Astrocyte of the spinal cord (primary cell): ENCODE data around the gene LGR5.

Experiments used
- DNase-seq: peaks from one replicate; pipeline ENCODE4 v3.0.0; 2011; ENCODE audit warnings: low read depth, low spot score
- H3K4me3 ChIP-seq: 2 replicates; pipeline ENCODE4 v1.5.1; 2011; ENCODE audit warnings: low read depth, mild to moderate bottlenecking, low read length, moderate library complexity
- in situ Hi-C: cut with HindIII; loops from 2 replicates; pipeline ENCODE4 v1.10.0; 2017; ENCODE audit warnings: low sequenced_read_pairs
- TF ChIP-seq, protein P1 (sequence below): IDR thresholded peaks from 2 replicates; pipeline ENCODE4 v1.5.1; 2012; ENCODE audit warnings: low read depth, mild to moderate bottlenecking, low read length, inconsistent platforms

LGR5 gene, protein sequence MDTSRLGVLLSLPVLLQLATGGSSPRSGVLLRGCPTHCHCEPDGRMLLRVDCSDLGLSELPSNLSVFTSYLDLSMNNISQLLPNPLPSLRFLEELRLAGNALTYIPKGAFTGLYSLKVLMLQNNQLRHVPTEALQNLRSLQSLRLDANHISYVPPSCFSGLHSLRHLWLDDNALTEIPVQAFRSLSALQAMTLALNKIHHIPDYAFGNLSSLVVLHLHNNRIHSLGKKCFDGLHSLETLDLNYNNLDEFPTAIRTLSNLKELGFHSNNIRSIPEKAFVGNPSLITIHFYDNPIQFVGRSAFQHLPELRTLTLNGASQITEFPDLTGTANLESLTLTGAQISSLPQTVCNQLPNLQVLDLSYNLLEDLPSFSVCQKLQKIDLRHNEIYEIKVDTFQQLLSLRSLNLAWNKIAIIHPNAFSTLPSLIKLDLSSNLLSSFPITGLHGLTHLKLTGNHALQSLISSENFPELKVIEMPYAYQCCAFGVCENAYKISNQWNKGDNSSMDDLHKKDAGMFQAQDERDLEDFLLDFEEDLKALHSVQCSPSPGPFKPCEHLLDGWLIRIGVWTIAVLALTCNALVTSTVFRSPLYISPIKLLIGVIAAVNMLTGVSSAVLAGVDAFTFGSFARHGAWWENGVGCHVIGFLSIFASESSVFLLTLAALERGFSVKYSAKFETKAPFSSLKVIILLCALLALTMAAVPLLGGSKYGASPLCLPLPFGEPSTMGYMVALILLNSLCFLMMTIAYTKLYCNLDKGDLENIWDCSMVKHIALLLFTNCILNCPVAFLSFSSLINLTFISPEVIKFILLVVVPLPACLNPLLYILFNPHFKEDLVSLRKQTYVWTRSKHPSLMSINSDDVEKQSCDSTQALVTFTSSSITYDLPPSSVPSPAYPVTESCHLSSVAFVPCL

GRCh38 chr12:71439613-71440344, at the start of gene LGR5:
LGR5 (plus strand) TSS chr12:71439798; CDS start chr12:71440081, 283 bp downstream.
- peak within 1 kb of the TSS; percentile 25 for H3K4me3 ChIP-seq
- TF ChIP-seq, protein P1, sequence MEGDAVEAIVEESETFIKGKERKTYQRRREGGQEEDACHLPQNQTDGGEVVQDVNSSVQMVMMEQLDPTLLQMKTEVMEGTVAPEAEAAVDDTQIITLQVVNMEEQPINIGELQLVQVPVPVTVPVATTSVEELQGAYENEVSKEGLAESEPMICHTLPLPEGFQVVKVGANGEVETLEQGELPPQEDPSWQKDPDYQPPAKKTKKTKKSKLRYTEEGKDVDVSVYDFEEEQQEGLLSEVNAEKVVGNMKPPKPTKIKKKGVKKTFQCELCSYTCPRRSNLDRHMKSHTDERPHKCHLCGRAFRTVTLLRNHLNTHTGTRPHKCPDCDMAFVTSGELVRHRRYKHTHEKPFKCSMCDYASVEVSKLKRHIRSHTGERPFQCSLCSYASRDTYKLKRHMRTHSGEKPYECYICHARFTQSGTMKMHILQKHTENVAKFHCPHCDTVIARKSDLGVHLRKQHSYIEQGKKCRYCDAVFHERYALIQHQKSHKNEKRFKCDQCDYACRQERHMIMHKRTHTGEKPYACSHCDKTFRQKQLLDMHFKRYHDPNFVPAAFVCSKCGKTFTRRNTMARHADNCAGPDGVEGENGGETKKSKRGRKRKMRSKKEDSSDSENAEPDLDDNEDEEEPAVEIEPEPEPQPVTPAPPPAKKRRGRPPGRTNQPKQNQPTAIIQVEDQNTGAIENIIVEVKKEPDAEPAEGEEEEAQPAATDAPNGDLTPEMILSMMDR, result no peak
- peak; percentile 31 for DNase-seq
- in situ Hi-C loops, result no loop called here

DNA sequence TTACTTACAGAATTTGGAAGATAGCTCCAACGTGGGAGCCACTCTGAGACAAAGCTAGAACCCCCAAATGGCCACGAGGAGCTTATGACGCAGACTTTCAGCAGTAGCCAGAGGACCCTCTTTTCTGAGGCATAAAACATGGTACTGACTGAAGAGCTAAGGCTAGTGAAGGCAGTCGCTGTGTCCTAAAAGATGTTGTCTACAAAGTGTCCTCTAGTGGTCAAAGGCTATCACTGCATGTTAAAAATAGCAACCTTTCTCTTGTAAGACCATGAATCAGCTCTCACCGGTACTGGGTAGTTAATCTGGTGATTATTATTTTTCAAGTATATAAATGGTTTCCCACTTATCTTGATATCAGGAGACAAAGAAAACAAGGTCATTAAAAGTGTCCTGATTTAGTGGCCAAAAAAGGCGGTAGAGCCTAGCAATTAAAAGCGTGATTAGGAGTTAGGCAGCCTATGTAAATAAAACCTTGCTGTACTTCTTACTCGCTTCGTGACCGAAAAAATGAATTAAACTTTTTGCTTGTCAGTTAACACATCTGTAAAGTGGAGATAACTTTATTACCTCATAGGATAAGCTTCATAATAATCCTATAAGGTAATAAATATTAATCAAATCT, 47.0 kb upstream of the LGR5 start:
- no peak overlapping the region for H3K4me3 ChIP-seq
- DNase-seq, result peak; percentile 77
- in situ Hi-C loops, result no loop called here
- TF ChIP-seq, protein P1, result peak; percentile 89

DNA sequence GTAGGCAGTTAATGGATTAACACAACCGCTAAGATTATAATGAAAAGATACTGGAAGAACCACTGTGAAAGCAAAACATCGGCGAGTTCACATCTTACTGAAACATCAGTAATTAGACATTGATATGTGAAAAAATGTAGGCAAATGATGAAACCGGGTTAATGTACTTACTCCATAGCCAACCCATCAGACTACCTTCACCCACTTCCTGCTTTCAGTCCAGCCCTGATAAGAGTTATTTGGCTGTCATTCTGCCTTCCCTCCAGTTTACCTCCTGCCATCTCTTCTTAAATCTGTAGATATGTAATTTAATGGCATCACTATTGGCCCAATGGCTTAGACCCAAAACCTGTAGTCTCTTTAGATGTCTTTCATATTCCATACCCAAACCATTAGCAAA, 46.0 kb upstream of the LGR5 start:
- DNase-seq, result no peak
- in situ Hi-C loops, result no loop called here
- H3K4me3 ChIP-seq, result no peak overlapping the region
- TF ChIP-seq, protein P1, result no peak

- in situ Hi-C loops, result no loop called here
- TF ChIP-seq, protein P1, result no peak
- peak; percentile 18 for DNase-seq
- no peak overlapping the region for H3K4me3 ChIP-seq
These were observed 42.1 kb upstream of the LGR5 start for GRCh38 chr12:71397433-71397954.

- in situ Hi-C loops, result no loop called here
- no peak overlapping the region for H3K4me3 ChIP-seq
- TF ChIP-seq, protein P1, result no peak
- DNase-seq, result no peak
These were observed 40.4 kb upstream of the LGR5 start for GRCh38 chr12:71399197-71399596.
